ENCODE data around the gene NINJ1. TPM values are rescaled to one million over a fixed set of nuclear protein-coding genes. Genes with fewer than 3 reads are reported as not detected.

The NINJ1 gene
- total RNA-seq, 4 donors from 2014 or later: 29.5 to 67.7 (median 38.5) TPM

GRCh38 chr9:93093877-93094657 lies 40.0 kb downstream of the NINJ1 start:
- Histone ChIP-seq H3K27ac (peak overlapping the region; percentile 95 to 98 (median 96)), H3K4me1 (peaks cover 23 to 50% (median 28%) of the 10 kb centered on the region in 4 donors), H3K9me3 (no peaks in the 10 kb centered on the region), H3K27me3 (no peaks in the 10 kb centered on the region), H3K36me3 (no peaks in the 10 kb centered on the region), H3K4me3 (no peak overlapping the region)
- DNase-seq: peak; percentile 19
- in situ Hi-C loops (cut with MboI; ENCODE audit: low pct_ligation_motif_present in 1 of 4, low pct_unique_long_range_greater_than_20kb in 1 of 4, low sequenced_read_pairs in 3 of 4): no loop called here
- no peak for TF ChIP-seq CTCF (IDR thresholded peaks at IDR 0.05)
- no peak for TF ChIP-seq EP300 (IDR thresholded peaks at IDR 0.05; ENCODE audit: low read depth)
- TF ChIP-seq POLR2A (IDR thresholded peaks at IDR 0.05): no peak
- no peak for TF ChIP-seq POLR2AphosphoS5 (IDR thresholded peaks at IDR 0.05)
- WGBS, 2 donors (ENCODE audit: low coverage in 1 of 2): 69% methylated on average over 6 of the region's 7 CpGs; no CpG with 5 or more reads in 1 of the 2 donors
- intact Hi-C loops (cut with DNase I; ENCODE audit: low total_unique reads): no loop called here

GRCh38 chr9:93093127-93093876 lies 40.7 kb downstream of the NINJ1 start:
- no peak for TF ChIP-seq CTCF (IDR thresholded peaks at IDR 0.05)
- no peak for TF ChIP-seq POLR2A (IDR thresholded peaks at IDR 0.05)
- TF ChIP-seq EP300 (IDR thresholded peaks at IDR 0.05; ENCODE audit: low read depth): no peak
- TF ChIP-seq POLR2AphosphoS5 (IDR thresholded peaks at IDR 0.05): no peak
- Histone ChIP-seq H3K4me3 (no peak overlapping the region), H3K9me3 (no peaks in the 10 kb centered on the region), H3K36me3 (no peaks in the 10 kb centered on the region), H3K27me3 (no peaks in the 10 kb centered on the region), H3K4me1 (peaks cover 20 to 42% (median 23%) of the 10 kb centered on the region in 4 donors), H3K27ac (peak overlapping the region; percentile 95 to 98 (median 96))
- DNase-seq: peak; percentile 42
- in situ Hi-C loops (cut with MboI; ENCODE audit: low pct_ligation_motif_present in 1 of 4, low pct_unique_long_range_greater_than_20kb in 1 of 4, low sequenced_read_pairs in 3 of 4): no loop called here
- WGBS, 2 donors (ENCODE audit: low coverage in 1 of 2): 37 to 57% methylated on average over 5 to 11 of the region's 11 CpGs
- intact Hi-C loops (cut with DNase I; ENCODE audit: low total_unique reads): no loop called here

- TF ChIP-seq POLR2AphosphoS5 (IDR thresholded peaks at IDR 0.05): no peak
- no peak for TF ChIP-seq POLR2A (IDR thresholded peaks at IDR 0.05)
- no peak for TF ChIP-seq CTCF (IDR thresholded peaks at IDR 0.05)
- TF ChIP-seq EP300 (IDR thresholded peaks at IDR 0.05; ENCODE audit: low read depth): no peak
- peak overlapping the region in 1 of 4 donors; percentile 98 for H3K27ac ChIP-seq
- intact Hi-C loops (cut with DNase I; ENCODE audit: low total_unique reads): no loop called here
Measured at GRCh38 chr9:93092251-93092991, 41.6 kb downstream of the NINJ1 start.

More at GRCh38 chr9:93092251-93092991, 41.6 kb downstream of the NINJ1 start:
- Histone ChIP-seq H3K4me3 (no peak overlapping the region), H3K9me3 (no peaks in the 10 kb centered on the region), H3K36me3 (no peaks in the 10 kb centered on the region), H3K4me1 (peaks cover 11 to 34% (median 15%) of the 10 kb centered on the region in 4 donors), H3K27me3 (no peaks in the 10 kb centered on the region)
- in situ Hi-C loops (cut with MboI; ENCODE audit: low pct_ligation_motif_present in 1 of 4, low pct_unique_long_range_greater_than_20kb in 1 of 4, low sequenced_read_pairs in 3 of 4): no loop called here
- 88% methylated on average over 7 of the region's 7 CpGs; no CpG with 5 or more reads in 1 of the 2 donors for WGBS, 2 donors (ENCODE audit: low coverage in 1 of 2)
- peak; percentile 7 for DNase-seq
